PC-3 (cell line): ENCODE results near the gene PGAP6. TPM values are rescaled to one million over a fixed set of nuclear protein-coding genes. Genes with fewer than 3 reads are reported as not detected.

ENCODE experiments used
- ATAC-seq: fragments of 200-7000 bp; cut with Tn5 transposase; 2 replicates; pipeline ENCODE4 v1.9.1; 2020; ENCODE audit warnings: mild to moderate bottlenecking, moderate library complexity
- BruUV-seq: library from RNA; stranded (reverse); fragments of 400-500 nt; replicated peaks from 2 replicates; lab custom pipeline; 2021; lab: Mats Ljungman, UMichigan
- CTCF ChIA-PET: fragments of 300-600 bp; sonication (Branson Sonifier 250); formaldehyde crosslinking; loops from one replicate; lab custom pipeline; 2022; ENCODE audit warnings: antibody characterized with exemption; lab: Charles Lee
- POLR2A ChIA-PET: fragments of 300-600 bp; sonication (Branson Sonifier 250); formaldehyde crosslinking; loops from one replicate; lab custom pipeline; 2022; ENCODE audit warnings: antibody characterized with exemption; ENCODE audit not compliant: unreplicated experiment; lab: Charles Lee
- DNase-seq: peaks from one replicate; pipeline ENCODE4 v3.0.0-alpha.2; 2015
- H2AFZ ChIP-seq: fragments of 300-600 bp; sonication (generic); 2 replicates; pipeline ENCODE4 v1.6.0; 2016; ENCODE audit warnings: antibody characterized with exemption, low read length
- H3F3A ChIP-seq: fragments of 300-600 bp; sonication (generic); one replicate; pipeline ENCODE4 v1.6.0; 2017; ENCODE audit warnings: antibody characterized with exemption, low read length, control low read depth, mild to moderate bottlenecking; ENCODE audit not compliant: unreplicated experiment
- H3K27ac ChIP-seq: fragments of 300-600 bp; sonication (generic); 2 replicates; pipeline ENCODE4 v1.5.1; 2016; ENCODE audit warnings: mild to moderate bottlenecking, low read length
- H3K27me3 ChIP-seq: fragments of 300-600 bp; sonication (generic); 2 replicates; pipeline ENCODE4 v1.6.1; 2016; ENCODE audit warnings: low read length, mixed read lengths
- H3K36me3 ChIP-seq: fragments of 300-600 bp; sonication (generic); 2 replicates; pipeline ENCODE4 v1.6.1; 2016; ENCODE audit warnings: low read depth, mixed run types, low read length, mixed read lengths
- H3K4me1 ChIP-seq: fragments of 300-600 bp; sonication (generic); 2 replicates; pipeline ENCODE4 v1.5.1; 2016; ENCODE audit warnings: low read length; ENCODE audit not compliant: insufficient read depth
- H3K4me2 ChIP-seq: fragments of 300-600 bp; sonication (generic); 2 replicates; pipeline ENCODE4 v1.6.0; 2016; ENCODE audit warnings: low read length
- H3K4me3 ChIP-seq: fragments of 300-600 bp; sonication (generic); 2 replicates; pipeline ENCODE4 v1.5.1; 2016; ENCODE audit warnings: mild to moderate bottlenecking, low read length, mixed read lengths
- H3K79me2 ChIP-seq: fragments of 300-600 bp; sonication (generic); 2 replicates; pipeline ENCODE4 v1.6.1; 2017; ENCODE audit warnings: low read length, mixed read lengths
- H3K9ac ChIP-seq: fragments of 300-600 bp; sonication (generic); 2 replicates; pipeline ENCODE4 v1.6.0; 2016; ENCODE audit warnings: mild to moderate bottlenecking, low read length
- H3K9me2 ChIP-seq: fragments of 300-600 bp; sonication (generic); replicated peaks from 2 replicates; pipeline ENCODE4 v1.6.1; 2016; ENCODE audit warnings: mixed run types, low read length, mixed read lengths
- H3K9me3 ChIP-seq: fragments of 300-600 bp; sonication (generic); 2 replicates; pipeline ENCODE4 v1.6.1; 2016; ENCODE audit warnings: low read length, mixed read lengths
- H4K20me1 ChIP-seq: fragments of 300-600 bp; sonication (generic); 2 replicates; pipeline ENCODE4 v1.6.1; 2016; ENCODE audit warnings: low read length, mixed read lengths
- EZH2 ChIP-seq: fragments of 300-600 bp; sonication (generic); IDR thresholded peaks from one replicate; pipeline ENCODE4 v1.6.1; 2017; ENCODE audit warnings: antibody characterized with exemption, mild to moderate bottlenecking, low read length; ENCODE audit not compliant: unreplicated experiment
- EZH2phosphoT487 ChIP-seq: fragments of 300-600 bp; sonication (generic); IDR thresholded peaks from 2 replicates; pipeline ENCODE4 v1.6.1; 2018; ENCODE audit warnings: mild to moderate bottlenecking, antibody characterized with exemption, low read length, borderline replicate concordance
- intact Hi-C: fragments of 100-400 bp; cut with micrococcal nuclease; formaldehyde crosslinking; loops from 2 replicates; pipeline ENCODE4 v1.9.0; 2023
- total RNA-seq: library from RNA; depleted of rRNA; stranded (reverse); fragments of >200 nt; gene quantifications from 2 replicates; pipeline ENCODE4 v1.2.3, GENCODE V29; 2014
- TF ChIP-seq, protein P1 (sequence below): fragments of 300-600 bp; sonication (generic); conservative IDR thresholded peaks from 2 replicates; pipeline ENCODE4 v1.5.1; 2017; ENCODE audit warnings: antibody characterized with exemption, low read depth, mild to moderate bottlenecking, low read length

PGAP6 gene
- total RNA-seq, 1 experiment from 2014 or later = 40.8 TPM

GRCh38 chr16:427250-427649 is 45.5 kb upstream of the PGAP6 start:
- no peak overlapping the region for H3K27ac ChIP-seq
- TF ChIP-seq, protein P1, sequence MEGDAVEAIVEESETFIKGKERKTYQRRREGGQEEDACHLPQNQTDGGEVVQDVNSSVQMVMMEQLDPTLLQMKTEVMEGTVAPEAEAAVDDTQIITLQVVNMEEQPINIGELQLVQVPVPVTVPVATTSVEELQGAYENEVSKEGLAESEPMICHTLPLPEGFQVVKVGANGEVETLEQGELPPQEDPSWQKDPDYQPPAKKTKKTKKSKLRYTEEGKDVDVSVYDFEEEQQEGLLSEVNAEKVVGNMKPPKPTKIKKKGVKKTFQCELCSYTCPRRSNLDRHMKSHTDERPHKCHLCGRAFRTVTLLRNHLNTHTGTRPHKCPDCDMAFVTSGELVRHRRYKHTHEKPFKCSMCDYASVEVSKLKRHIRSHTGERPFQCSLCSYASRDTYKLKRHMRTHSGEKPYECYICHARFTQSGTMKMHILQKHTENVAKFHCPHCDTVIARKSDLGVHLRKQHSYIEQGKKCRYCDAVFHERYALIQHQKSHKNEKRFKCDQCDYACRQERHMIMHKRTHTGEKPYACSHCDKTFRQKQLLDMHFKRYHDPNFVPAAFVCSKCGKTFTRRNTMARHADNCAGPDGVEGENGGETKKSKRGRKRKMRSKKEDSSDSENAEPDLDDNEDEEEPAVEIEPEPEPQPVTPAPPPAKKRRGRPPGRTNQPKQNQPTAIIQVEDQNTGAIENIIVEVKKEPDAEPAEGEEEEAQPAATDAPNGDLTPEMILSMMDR = no peak
- TF ChIP-seq EZH2 (no peak), EZH2phosphoT487 (no peak)
- H3K79me2 ChIP-seq = peaks cover 17% of the 10 kb centered on the region
- intact Hi-C loops = no loop called here
- H3K27me3 ChIP-seq = no peaks in the 10 kb centered on the region
- peaks cover 23% of the 10 kb centered on the region for H3K4me1 ChIP-seq
- H3K9me3 ChIP-seq = no peaks in the 10 kb centered on the region
- no peaks in the 10 kb centered on the region for H3K36me3 ChIP-seq
- TSS peak; percentile 65 for BruUV-seq
- H3K9me2 ChIP-seq = no peaks in the 10 kb centered on the region
- H3K9ac ChIP-seq = no peak overlapping the region
- peak overlapping the region; percentile 59 for H2AFZ ChIP-seq
- peak overlapping the region; percentile 89 for H3K4me2 ChIP-seq
- DNase-seq = no peak
- CTCF ChIA-PET = no interaction called here
- no peak for ATAC-seq
- H4K20me1 ChIP-seq = peaks cover 6% of the 10 kb centered on the region; the same call in 1 of the 2 replicates
- H3F3A ChIP-seq = no peaks in the 10 kb centered on the region
- H3K4me3 ChIP-seq = peak overlapping the region; percentile 80
- POLR2A ChIA-PET = no interaction called here

GRCh38 chr16:426906-427249 is 45.1 kb upstream of the PGAP6 start:
- no peaks in the 10 kb centered on the region for H3K9me2 ChIP-seq
- peak overlapping the region; percentile 59 for H2AFZ ChIP-seq
- H4K20me1 ChIP-seq = peaks cover 6% of the 10 kb centered on the region; the same call in 1 of the 2 replicates
- H3K27me3 ChIP-seq = no peaks in the 10 kb centered on the region
- POLR2A ChIA-PET = no interaction called here
- no peaks in the 10 kb centered on the region for H3F3A ChIP-seq
- BruUV-seq = no TSS peak
- CTCF ChIA-PET = no interaction called here
- no peak overlapping the region; the same call in 1 of the 2 replicates for H3K9ac ChIP-seq
- intact Hi-C loops = no loop called here
- peak overlapping the region; percentile 89 for H3K4me2 ChIP-seq
- DNase-seq = no peak
- ATAC-seq = no peak
- H3K79me2 ChIP-seq = peaks cover 17% of the 10 kb centered on the region
- H3K36me3 ChIP-seq = no peaks in the 10 kb centered on the region
- TF ChIP-seq, protein P1 = no peak
- TF ChIP-seq EZH2 (no peak), EZH2phosphoT487 (no peak)
- peak overlapping the region; percentile 80 for H3K4me3 ChIP-seq
- no peak overlapping the region for H3K27ac ChIP-seq
- H3K9me3 ChIP-seq = no peaks in the 10 kb centered on the region
- H3K4me1 ChIP-seq = peaks cover 23% of the 10 kb centered on the region

DNA sequence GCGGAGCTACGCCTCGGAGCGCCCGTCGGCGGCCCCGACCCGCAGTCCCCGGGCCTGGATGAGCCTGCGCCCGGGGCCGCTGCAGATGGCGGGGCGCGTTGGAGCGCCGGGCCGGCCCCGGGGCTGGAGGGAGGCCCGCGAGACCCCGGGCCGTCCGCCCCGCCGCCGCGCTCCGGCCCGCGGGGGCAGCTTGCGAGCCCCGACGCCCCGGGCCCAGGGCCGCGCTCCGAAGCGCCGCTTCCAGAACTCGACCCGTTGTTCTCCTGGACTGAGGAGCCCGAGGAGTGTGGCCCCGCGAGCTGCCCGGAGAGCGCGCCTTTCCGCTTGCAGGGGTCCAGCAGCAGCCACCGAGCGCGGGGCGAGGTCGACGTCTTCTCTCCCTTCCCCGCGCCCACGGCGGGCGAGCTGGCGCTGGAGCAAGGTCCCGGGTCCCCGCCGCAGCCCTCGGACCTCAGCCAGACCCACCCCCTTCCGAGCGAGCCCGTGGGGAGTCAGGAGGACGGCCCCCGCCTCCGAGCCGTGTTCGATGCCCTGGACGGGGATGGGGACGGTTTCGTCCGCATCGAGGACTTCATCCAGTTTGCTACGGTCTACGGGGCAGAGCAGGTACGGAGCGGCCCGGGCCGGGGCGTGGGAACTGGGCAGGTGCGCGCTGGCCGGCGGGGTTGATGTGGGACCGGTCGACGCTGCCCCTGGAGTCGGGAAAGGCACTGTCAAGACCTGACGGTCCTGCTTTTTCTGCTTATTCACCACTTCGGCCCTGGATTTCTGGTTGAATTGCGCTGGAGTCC is 44.5 kb upstream of the PGAP6 start:
- ATAC-seq (no peak; the same call in 1 of the 2 replicates), DNase-seq (no peak)
- intact Hi-C loops = no loop called here
- POLR2A ChIA-PET = no interaction called here
- peaks cover 17% of the 10 kb centered on the region for H3K79me2 ChIP-seq
- H3K27ac ChIP-seq = no peak overlapping the region
- BruUV-seq = no TSS peak
- TF ChIP-seq EZH2 (no peak), EZH2phosphoT487 (no peak)
- TF ChIP-seq, protein P1 = no peak
- H3K9me3 ChIP-seq = no peaks in the 10 kb centered on the region
- H3K36me3 ChIP-seq = no peaks in the 10 kb centered on the region
- H3K27me3 ChIP-seq = no peaks in the 10 kb centered on the region
- CTCF ChIA-PET = no interaction called here
- H3K4me1 ChIP-seq = peaks cover 23% of the 10 kb centered on the region
- peak overlapping the region; percentile 31; the same call in 1 of the 2 replicates for H3K9ac ChIP-seq
- H2AFZ ChIP-seq = peak overlapping the region; percentile 59; the same call in 1 of the 2 replicates
- no peaks in the 10 kb centered on the region for H3F3A ChIP-seq
- H3K9me2 ChIP-seq = no peaks in the 10 kb centered on the region
- peaks cover 6% of the 10 kb centered on the region; the same call in 1 of the 2 replicates for H4K20me1 ChIP-seq
- peak overlapping the region; percentile 89 for H3K4me2 ChIP-seq
- peak overlapping the region; percentile 80 for H3K4me3 ChIP-seq
